GM12872 (cell line): ENCODE measurements around the gene NCK1.

Experiments used
- TF ChIP-seq, protein P1 (sequence below): IDR thresholded peaks from 3 replicates; pipeline ENCODE4 v1.5.1; 2011; ENCODE audit warnings: low read depth, mild to moderate bottlenecking, low read length, moderate library complexity; ENCODE audit not compliant: insufficient read depth

Gene NCK1

DNA sequence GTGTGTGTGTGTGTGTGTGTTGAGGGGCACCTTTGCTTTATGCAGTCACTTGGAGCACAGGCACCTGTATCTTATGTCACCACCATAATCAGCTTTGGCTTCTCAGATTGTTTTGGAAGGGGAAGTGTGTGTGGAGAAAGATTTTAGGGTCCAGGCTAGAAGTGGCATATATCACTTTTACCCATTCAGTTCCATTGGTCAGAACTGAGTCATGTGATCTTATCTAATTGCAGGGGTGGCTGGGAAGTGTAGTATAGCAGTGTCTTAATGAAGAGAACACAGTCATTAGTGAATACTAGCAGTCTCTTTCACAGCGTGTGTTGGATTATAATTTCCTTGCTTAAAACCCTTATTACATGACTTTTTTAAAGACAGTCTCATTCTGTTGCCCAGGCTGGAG is 20.6 kb downstream of the NCK1 start:
- TF ChIP-seq, protein P1, sequence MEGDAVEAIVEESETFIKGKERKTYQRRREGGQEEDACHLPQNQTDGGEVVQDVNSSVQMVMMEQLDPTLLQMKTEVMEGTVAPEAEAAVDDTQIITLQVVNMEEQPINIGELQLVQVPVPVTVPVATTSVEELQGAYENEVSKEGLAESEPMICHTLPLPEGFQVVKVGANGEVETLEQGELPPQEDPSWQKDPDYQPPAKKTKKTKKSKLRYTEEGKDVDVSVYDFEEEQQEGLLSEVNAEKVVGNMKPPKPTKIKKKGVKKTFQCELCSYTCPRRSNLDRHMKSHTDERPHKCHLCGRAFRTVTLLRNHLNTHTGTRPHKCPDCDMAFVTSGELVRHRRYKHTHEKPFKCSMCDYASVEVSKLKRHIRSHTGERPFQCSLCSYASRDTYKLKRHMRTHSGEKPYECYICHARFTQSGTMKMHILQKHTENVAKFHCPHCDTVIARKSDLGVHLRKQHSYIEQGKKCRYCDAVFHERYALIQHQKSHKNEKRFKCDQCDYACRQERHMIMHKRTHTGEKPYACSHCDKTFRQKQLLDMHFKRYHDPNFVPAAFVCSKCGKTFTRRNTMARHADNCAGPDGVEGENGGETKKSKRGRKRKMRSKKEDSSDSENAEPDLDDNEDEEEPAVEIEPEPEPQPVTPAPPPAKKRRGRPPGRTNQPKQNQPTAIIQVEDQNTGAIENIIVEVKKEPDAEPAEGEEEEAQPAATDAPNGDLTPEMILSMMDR, result no peak

DNA sequence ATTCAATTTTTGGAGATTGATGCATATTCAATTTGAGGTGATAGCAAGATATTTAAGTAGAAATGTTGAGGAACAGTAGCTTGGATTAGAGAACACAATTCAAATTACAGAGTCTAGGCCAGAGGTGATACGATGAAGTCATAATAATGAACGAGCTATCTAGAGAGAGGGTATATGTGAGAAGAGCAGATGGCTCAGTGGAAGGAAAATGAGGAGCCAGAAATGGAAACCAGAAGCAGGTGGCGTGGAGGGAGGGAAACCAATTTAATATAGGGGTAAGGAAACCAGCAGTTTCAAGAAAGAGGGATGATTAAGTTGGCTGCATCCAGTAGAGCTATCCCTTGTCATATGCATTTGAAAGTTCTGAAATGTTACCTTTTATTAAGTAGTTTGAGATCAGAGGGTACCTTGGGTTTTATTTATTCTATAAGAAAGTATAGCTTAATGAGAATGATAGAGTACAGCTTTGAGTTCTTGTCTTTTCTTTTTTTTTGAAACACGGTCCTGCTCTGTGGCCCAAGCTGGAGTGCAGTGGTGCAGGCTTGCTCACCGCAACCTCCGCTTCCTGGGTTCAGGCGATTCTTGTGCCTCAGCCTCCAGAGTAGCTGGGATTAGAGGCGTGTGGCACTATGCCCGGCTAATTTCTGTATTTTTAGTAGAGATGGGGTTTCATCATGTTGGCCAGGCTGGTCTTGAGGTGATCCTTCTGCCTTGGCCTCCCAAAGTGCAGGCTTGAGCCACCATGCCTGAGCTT is 22.1 kb downstream of the NCK1 start:
- TF ChIP-seq, protein P1, result no peak

DNA sequence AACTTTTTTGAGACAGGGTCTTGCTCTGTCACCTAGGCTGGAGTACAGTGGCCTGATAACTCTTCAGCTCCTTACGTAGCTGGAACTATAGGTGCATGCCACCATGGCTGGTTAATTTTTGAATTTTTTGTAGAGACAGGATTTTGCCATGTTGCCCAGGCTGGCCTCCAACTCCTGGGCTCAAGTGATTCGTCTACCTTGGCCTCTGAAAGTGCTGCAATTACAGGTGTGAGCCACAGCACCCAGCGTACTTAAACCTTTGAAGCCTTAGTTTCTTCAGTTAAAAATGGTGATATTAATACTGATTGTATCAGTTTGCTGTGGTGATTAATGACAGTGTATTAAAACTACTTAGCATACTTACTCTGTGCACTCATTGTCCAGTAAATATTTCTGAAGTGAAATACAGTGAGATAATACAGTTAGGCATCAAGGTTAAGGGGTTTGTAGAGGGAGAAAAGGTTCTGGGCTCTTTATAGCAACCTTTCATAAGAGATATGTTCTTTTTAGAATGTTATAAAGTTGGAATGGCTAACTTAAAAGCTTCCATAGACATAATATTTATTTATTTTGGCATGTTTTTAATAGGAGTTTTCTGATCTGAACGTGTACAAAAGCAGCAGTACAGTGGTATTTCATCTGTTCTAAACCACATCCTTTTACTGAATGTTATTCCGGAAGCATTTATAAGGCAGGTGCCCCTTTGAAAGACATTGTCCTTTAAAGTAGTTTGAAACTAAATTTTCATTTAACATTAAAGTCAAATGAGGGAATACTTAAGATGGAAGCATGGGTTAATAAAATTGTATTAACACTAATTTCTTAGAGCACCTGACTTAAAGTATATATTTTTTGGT is 23.6 kb downstream of the NCK1 start:
- TF ChIP-seq, protein P1, result no peak

DNA sequence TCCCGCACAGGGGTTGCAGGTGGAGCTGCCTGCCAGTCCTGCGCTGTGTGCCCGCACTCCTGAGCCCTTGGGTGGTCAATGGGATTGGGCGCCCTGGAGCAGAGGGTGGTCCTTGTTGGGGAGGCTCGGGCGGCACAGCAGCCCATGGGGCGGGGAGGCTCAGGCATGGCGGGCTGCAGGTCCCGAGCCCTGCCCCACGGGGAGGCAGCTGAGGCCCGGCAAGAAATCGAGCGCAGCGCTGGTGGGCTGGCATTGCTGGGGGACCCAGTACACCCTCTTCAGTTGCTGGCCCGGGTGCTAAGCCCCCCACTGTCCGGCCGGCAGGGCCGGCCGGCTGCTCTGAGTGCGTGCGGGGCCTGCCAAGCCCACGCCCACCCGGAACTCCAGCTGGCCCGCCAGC is 27.9 kb downstream of the NCK1 start:
- TF ChIP-seq, protein P1, result no peak

DNA sequence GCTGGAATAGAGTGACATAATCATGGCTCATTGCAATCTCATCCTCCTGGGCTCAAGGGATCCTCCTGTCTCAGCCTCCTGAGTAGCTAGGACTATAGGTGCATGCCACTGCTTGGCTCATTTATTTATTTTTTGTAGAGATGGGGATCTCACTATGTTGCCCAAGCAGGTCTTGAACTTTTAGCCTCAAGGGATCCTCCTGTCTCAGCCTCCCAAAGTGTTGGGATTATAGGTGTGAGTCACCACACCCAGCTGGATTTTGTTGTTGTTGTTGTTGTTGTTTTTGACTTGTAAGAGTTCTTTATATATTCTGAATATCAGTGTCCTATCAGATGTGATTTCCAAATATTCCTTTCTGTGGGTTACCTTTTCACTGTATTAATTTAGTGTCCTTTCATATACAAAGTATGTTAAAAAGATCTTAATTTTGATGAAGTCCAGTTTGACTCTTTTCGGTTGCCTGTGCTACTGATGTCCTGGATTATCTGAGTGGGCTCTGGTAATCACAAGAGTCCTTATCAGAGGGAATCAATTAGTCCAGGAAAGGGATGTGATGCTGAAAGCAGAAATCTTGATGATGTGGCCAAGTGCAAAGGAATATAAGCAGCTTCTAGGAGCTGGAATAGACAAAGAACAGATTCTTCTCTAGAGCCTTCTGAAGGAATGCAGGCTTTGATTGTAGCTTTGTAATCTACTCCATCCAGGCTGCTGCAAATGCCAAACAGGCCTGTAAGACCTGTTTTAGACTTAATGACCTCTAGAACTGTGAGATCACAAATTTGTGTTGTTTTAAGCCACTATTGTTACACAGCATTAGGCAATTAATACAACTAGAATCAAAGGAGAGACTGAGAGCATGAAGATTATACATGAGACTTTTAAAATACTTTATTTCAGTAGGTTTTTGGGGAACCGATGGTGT is 30.2 kb downstream of the NCK1 start:
- TF ChIP-seq, protein P1, result no peak

DNA sequence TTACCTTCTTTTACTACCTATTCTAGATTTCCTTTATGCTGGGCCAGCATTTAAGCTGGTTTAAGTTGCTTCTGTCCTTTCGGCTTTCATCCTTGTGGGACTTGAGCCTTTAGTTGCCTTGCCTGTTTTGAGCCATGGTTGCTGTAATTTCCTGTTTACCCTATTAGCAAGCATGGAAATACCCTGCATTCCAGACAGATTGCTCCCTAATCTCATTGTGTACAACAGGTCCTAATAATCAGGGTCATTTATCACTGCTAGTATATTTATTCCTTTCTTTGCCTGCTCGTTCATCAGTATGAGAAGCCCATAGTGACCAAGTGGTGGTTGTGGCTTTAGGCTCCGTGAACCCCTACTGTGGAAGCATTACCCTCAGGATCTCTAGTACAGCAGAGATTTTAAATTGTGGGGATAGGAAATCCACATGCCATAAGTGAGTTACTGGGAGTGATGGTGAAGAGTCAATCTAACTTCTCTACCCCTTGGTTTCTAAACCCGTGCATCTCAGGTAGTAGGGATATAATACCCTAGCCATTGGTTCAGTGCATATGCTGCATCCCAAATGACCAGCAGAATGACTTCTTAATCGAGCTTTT is 31.9 kb downstream of the NCK1 start:
- TF ChIP-seq, protein P1, result no peak

DNA sequence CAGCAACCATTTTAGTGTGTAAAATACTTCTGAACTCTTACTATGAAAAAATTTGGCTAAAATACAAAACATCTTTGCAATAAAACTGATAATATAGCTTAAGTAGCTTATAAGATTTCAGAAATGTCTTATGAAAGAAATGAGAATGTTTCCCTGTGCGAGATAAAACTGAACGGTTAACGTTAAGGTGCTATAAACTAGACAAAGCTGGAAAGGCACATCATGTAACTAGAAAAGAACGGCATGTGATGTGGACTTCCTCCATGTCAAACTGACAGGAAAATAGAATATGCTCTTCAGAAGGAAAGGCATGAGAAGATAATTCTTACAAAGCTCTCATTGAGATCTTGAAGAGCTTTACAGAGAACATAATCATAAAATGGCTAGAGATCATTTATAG is 36.5 kb downstream of the NCK1 start:
- TF ChIP-seq, protein P1, result no peak
